SK-N-SH (cell line): ENCODE data around the gene CSNK2B.

Experiments
- EZH2phosphoT487 ChIP-seq: fragments of 200-600 bp; sonication (generic); IDR thresholded peaks from 2 replicates; pipeline ENCODE4 v1.6.1; 2017; ENCODE audit warnings: low read depth, mixed run types, mild to moderate bottlenecking, antibody characterized with exemption, moderate library complexity, borderline replicate concordance
- MXI1 ChIP-seq: IDR thresholded peaks from 2 replicates; pipeline ENCODE4 v1.6.1; 2012; ENCODE audit warnings: mild to moderate bottlenecking, low read depth, low read length, improper control_type of control experiment
- POLR2AphosphoS5 ChIP-seq: IDR thresholded peaks from 2 replicates; pipeline ENCODE4 v1.6.1; 2012; ENCODE audit warnings: low read depth, low read length
- RFX5 ChIP-seq: IDR thresholded peaks from 2 replicates; pipeline ENCODE4 v1.6.1; 2012; ENCODE audit warnings: mild to moderate bottlenecking, improper control_type of control experiment, low read length
- SMC3 ChIP-seq: IDR thresholded peaks from 2 replicates; pipeline ENCODE4 v1.6.1; 2012; ENCODE audit warnings: low read depth, low read length, improper control_type of control experiment
- TAF1 ChIP-seq: IDR thresholded peaks from 2 replicates; pipeline ENCODE4 v1.6.1; 2012; ENCODE audit warnings: low read depth, mild to moderate bottlenecking, low read length, moderate library complexity, borderline replicate concordance
- TEAD4 ChIP-seq: IDR thresholded peaks from 2 replicates; pipeline ENCODE4 v1.4.0; 2012; ENCODE audit warnings: mild to moderate bottlenecking, borderline replicate concordance; ENCODE audit not compliant: insufficient read depth
- TF ChIP-seq, protein P1 (sequence below): fragments of 200-600 bp; sonication (generic); IDR thresholded peaks from 2 replicates; pipeline ENCODE4 v1.6.1; 2017; ENCODE audit warnings: antibody characterized with exemption, mild to moderate bottlenecking, moderate library complexity

DNA sequence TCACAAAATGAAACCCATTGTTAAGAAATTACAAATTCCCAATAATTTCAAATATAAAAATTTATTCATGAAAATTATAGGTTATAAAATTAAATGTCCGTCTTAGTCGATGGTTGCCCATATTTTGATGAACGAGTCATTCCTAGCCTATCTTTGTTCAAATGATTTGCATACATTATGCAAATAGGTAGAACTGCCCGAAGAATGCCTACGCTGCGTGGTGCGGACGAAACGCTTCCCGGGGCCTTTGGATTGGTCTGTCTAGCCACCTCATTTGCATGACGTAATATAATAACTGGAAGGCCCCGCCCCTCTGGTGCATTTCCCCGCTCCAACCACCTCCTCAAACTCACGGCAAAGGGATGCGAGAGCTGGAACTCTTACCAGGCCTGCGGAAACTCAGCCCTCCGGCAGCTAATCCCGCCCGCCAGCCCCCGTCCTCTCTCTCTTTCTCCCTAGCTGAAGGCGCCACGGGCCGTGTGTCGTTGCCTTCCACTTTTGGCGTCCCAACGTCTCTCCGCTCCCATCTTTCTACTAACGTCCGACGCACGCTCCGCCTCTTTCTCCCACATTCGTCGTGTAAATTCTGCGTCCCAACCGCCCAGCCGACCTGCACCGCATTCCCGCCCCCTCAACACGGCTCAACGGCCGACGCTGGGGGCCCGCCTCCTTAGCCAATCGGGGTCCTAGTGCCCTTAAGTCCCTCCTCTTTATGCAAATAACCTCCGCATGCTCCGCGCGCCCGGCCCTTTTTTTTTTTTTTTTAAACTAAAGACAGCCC is 45.9 kb upstream of the CSNK2B start:
- TF ChIP-seq, protein P1, sequence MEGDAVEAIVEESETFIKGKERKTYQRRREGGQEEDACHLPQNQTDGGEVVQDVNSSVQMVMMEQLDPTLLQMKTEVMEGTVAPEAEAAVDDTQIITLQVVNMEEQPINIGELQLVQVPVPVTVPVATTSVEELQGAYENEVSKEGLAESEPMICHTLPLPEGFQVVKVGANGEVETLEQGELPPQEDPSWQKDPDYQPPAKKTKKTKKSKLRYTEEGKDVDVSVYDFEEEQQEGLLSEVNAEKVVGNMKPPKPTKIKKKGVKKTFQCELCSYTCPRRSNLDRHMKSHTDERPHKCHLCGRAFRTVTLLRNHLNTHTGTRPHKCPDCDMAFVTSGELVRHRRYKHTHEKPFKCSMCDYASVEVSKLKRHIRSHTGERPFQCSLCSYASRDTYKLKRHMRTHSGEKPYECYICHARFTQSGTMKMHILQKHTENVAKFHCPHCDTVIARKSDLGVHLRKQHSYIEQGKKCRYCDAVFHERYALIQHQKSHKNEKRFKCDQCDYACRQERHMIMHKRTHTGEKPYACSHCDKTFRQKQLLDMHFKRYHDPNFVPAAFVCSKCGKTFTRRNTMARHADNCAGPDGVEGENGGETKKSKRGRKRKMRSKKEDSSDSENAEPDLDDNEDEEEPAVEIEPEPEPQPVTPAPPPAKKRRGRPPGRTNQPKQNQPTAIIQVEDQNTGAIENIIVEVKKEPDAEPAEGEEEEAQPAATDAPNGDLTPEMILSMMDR: no peak
- no peak for TF ChIP-seq SMC3
- 0 out of 2 replicates have a peak, but pooled peaks have one; percentile 2 for TF ChIP-seq TEAD4
- peak; percentile 79 for TF ChIP-seq POLR2AphosphoS5
- no peak for TF ChIP-seq MXI1
- peak; percentile 43; the same call in 1 of the 2 replicates for TF ChIP-seq TAF1
- no peak for TF ChIP-seq EZH2phosphoT487
- TF ChIP-seq RFX5: peak; percentile 87
